Measurements from ENCODE around the gene ERBB4. TPM values are rescaled to one million over a fixed set of nuclear protein-coding genes. Genes with fewer than 3 reads are reported as not detected.

ERBB4 gene
- total and polyA plus RNA-seq, 2 of the 8 experiments (the other 6 are each of a cell fraction or from before 2014, with no cell fraction given): 0.34 to 1.3 TPM

GRCh38 chr2:211396815-211397214 is 1141.8 kb downstream of the ERBB4 start:
- no peaks in the 10 kb centered on the region; the same call in 1 of the 2 replicates for H3K23me2 ChIP-seq (ENCODE audit: low read depth, low read length)
- POLR2A ChIA-PET (ENCODE audit: partially characterized antibody): no interaction called here
- no peaks in the 10 kb centered on the region for H3K79me1 ChIP-seq (ENCODE audit: low read depth, low read length)
- no peak overlapping the region for H2BK12ac ChIP-seq (ENCODE audit: low read depth, low read length)
- CTCF ChIA-PET (ENCODE audit: partially characterized antibody): interaction anchor here (0.9 kb wide), 1 partner anchor 12 kb away, joined by 4 read pairs; no protein-coding TSS in a partner anchor
- no peaks in the 10 kb centered on the region for H3K79me2 ChIP-seq (ENCODE audit: control insufficient read depth in 1 of 2, insufficient read depth in 2 of 2, low read length in 2 of 2)
- no peak overlapping the region for H3K4ac ChIP-seq (replicated peaks; ENCODE audit: insufficient read length, low read depth, low read length)
- no peak for TF ChIP-seq CHD2 (IDR thresholded peaks at IDR 0.05; ENCODE audit: low read length)
- TF ChIP-seq MAFK (IDR thresholded peaks at IDR 0.05; ENCODE audit: low read depth, low read length): no peak
- no peak for TF ChIP-seq PHF8 (conservative IDR thresholded peaks at IDR 0.05; ENCODE audit: low read depth, low read length)
- TF ChIP-seq HDAC2 (IDR thresholded peaks at IDR 0.05; ENCODE audit: borderline replicate concordance in 1 of 2, low read depth in 2 of 2, low read length in 2 of 2): no peak
- TF ChIP-seq SIRT6 (IDR thresholded peaks at IDR 0.05; ENCODE audit: low read length): no peak
- no peak for TF ChIP-seq RFX5 (IDR thresholded peaks at IDR 0.05; ENCODE audit: borderline replicate concordance, low read depth, low read length)
- TF ChIP-seq SRF (IDR thresholded peaks at IDR 0.05; ENCODE audit: low read depth, low read length): no peak
- TF ChIP-seq NRF1 (IDR thresholded peaks at IDR 0.05; ENCODE audit: low read depth, low read length): no peak
- no peak overlapping the region for H2BK5ac ChIP-seq (ENCODE audit: low read depth, low read length)
- H3K27ac ChIP-seq (ENCODE audit: low read depth, low read length): no peak overlapping the region
- H2AK5ac ChIP-seq (ENCODE audit: low read depth, low read length): no peak overlapping the region
- no peak overlapping the region for H3K23ac ChIP-seq (ENCODE audit: insufficient read length)
- no peak overlapping the region for H4K91ac ChIP-seq (replicated peaks; ENCODE audit: insufficient read length, low read length)
- H4K20me1 ChIP-seq (replicated peaks in 1 of 2; ENCODE audit: control insufficient read depth in 1 of 2, insufficient read depth in 2 of 2, low read length in 2 of 2): no peaks in the 10 kb centered on the region
- WGBS, 2 experiments (ENCODE audit: extremely low coverage in 1 of 2, insufficient coverage in 1 of 2, insufficient read length in 1 of 2, insufficient replicate concordance in 2 of 2, low coverage in 1 of 2, low lambda C conversion rate in 2 of 2, missing lambda C conversion rate in 1 of 2): 90% methylated on average over 2 of the region's 2 CpGs; no CpG with 5 or more reads in 1 of the 2 experiments
- no peak overlapping the region for H2BK15ac ChIP-seq (ENCODE audit: low read length)
- H3K27me3 ChIP-seq (replicated peaks in 1 of 4; ENCODE audit: control insufficient read depth in 3 of 4, extremely low read depth in 1 of 4, insufficient read depth in 3 of 4, low read length in 3 of 4): no peaks in the 10 kb centered on the region
- no peak overlapping the region for H2BK20ac ChIP-seq (ENCODE audit: low read length)
- H4K5ac ChIP-seq (ENCODE audit: insufficient read length, low read depth, low read length): no peak overlapping the region
- H3K9ac ChIP-seq (replicated peaks in 1 of 4; ENCODE audit: extremely low read depth in 1 of 4, low read depth in 3 of 4, low read length in 3 of 4): no peak overlapping the region
- no peaks in the 10 kb centered on the region for H3K36me3 ChIP-seq (ENCODE audit: control insufficient read depth in 2 of 4, insufficient read depth in 4 of 4, low read length in 3 of 4)
- no peak overlapping the region for H3K4me2 ChIP-seq (ENCODE audit: insufficient read depth in 1 of 2, low read depth in 2 of 2, low read length in 2 of 2)
- H3K18ac ChIP-seq (ENCODE audit: extremely low read depth, low read length): no peak overlapping the region
- H3K14ac ChIP-seq (ENCODE audit: insufficient read length): no peak overlapping the region
- no peak overlapping the region for H4K8ac ChIP-seq (ENCODE audit: extremely low read depth, insufficient read depth, low read length)
- H3K9me3 ChIP-seq (ENCODE audit: insufficient read depth in 2 of 2, low read depth in 1 of 2, low read length in 1 of 2): no peaks in the 10 kb centered on the region
- no peak overlapping the region for H2AFZ ChIP-seq (ENCODE audit: low read length)
- DNase-seq (ENCODE audit: low read depth in 1 of 2, low spot score in 2 of 2) (no peak), FAIRE-seq (no peak)
- no peak overlapping the region for H2BK120ac ChIP-seq (replicated peaks; ENCODE audit: low read depth, low read length)
- H3K4me3 ChIP-seq (ENCODE audit: extremely low read depth in 1 of 4, insufficient read depth in 2 of 4, low read depth in 3 of 4, low read length in 4 of 4): no peak overlapping the region
- peaks cover 0 to 2% (median 0%) of the 10 kb centered on the region in 4 experiments; a peak in 1 of 7 replicates for H3K4me1 ChIP-seq (replicated peaks in 1 of 4; ENCODE audit: control insufficient read depth in 3 of 4, insufficient read depth in 4 of 4, low read length in 3 of 4)
- H3K56ac ChIP-seq (replicated peaks; ENCODE audit: insufficient read length, low read depth, low read length): no peak overlapping the region
